Hepatocyte (in vitro differentiated cells): Measurements from ENCODE around the gene MUCL3. TPM values are rescaled to one million over a fixed set of nuclear protein-coding genes. Genes with fewer than 3 reads are reported as not detected.

Experiments used
- DNase-seq: peaks from one replicate; pipeline ENCODE4 v3.0.0-alpha.2; 2016; ENCODE audit warnings: low spot score
- H2AFZ ChIP-seq: fragments of 200-600 bp; sonication (generic); 2 replicates; pipeline ENCODE4 v1.6.0; 2016; ENCODE audit warnings: antibody characterized with exemption, mild to moderate bottlenecking
- H3K27ac ChIP-seq: fragments of 200-600 bp; sonication (generic); 2 replicates; pipeline ENCODE4 v1.5.1; 2016; ENCODE audit warnings: mild to moderate bottlenecking
- H3K27me3 ChIP-seq: fragments of 200-600 bp; sonication (generic); 2 replicates; pipeline ENCODE4 v1.6.1; 2016
- H3K36me3 ChIP-seq: fragments of 200-600 bp; sonication (generic); replicated peaks from 2 replicates; pipeline ENCODE4 v1.5.1; 2016; ENCODE audit warnings: low read depth; ENCODE audit not compliant: insufficient read depth
- H3K4me1 ChIP-seq: fragments of 200-600 bp; sonication (generic); 2 replicates; pipeline ENCODE4 v1.5.1; 2016; ENCODE audit warnings: mild to moderate bottlenecking, moderate library complexity; ENCODE audit not compliant: insufficient read depth
- H3K4me2 ChIP-seq: fragments of 200-600 bp; sonication (generic); 2 replicates; pipeline ENCODE4 v1.6.0; 2016
- H3K4me3 ChIP-seq: fragments of 200-600 bp; sonication (generic); 2 replicates; pipeline ENCODE4 v1.5.1; 2016; ENCODE audit warnings: mild to moderate bottlenecking
- H3K79me2 ChIP-seq: fragments of 200-600 bp; sonication (generic); 2 replicates; pipeline ENCODE4 v1.6.0; 2017; ENCODE audit warnings: mild to moderate bottlenecking
- H3K9me2 ChIP-seq: fragments of 200-600 bp; sonication (generic); replicated peaks from 2 replicates; pipeline ENCODE4 v1.6.0; 2017; ENCODE audit warnings: mild to moderate bottlenecking; ENCODE audit not compliant: insufficient read depth
- H3K9me3 ChIP-seq: fragments of 200-600 bp; sonication (generic); 2 replicates; pipeline ENCODE4 v1.5.1; 2016; ENCODE audit warnings: low read depth, mild to moderate bottlenecking
- H4K20me1 ChIP-seq: fragments of 200-600 bp; sonication (generic); 2 replicates; pipeline ENCODE4 v1.6.0; 2016; ENCODE audit warnings: mild to moderate bottlenecking; ENCODE audit not compliant: insufficient read depth, poor library complexity, severe bottlenecking
- EZH2 ChIP-seq: fragments of 200-600 bp; sonication (generic); IDR thresholded peaks from 2 replicates; pipeline ENCODE4 v1.6.1; 2016; ENCODE audit warnings: antibody characterized with exemption, mild to moderate bottlenecking, borderline replicate concordance
- EZH2phosphoT487 ChIP-seq: fragments of 200-600 bp; sonication (generic); IDR thresholded peaks from one replicate; pipeline ENCODE4 v1.6.1; 2018; ENCODE audit warnings: antibody characterized with exemption, mild to moderate bottlenecking, low read depth, moderate library complexity; ENCODE audit not compliant: unreplicated experiment, severe bottlenecking
- WGBS: methylation state at CpG from one replicate; pipeline ENCODE4 v1.1.6; 2016; ENCODE audit warnings: low lambda C conversion rate; ENCODE audit errors: missing lambda C conversion rate; 5-methylcytosine and 5-hydroxymethylcytosine counted together
- polyA plus RNA-seq: library from polyadenylated mRNA; unstranded; fragments of >200 nt; fragmentation: Nextera tagmentation; extraction: Ambion mirVana; gene quantifications from 2 replicates; pipeline ENCODE4 v1.2.1, GENCODE V29; 2016
- total RNA-seq: library from RNA; depleted of rRNA; stranded (reverse); fragments of >200 nt; gene quantifications from 2 replicates; pipeline ENCODE4 v1.2.3, GENCODE V29; 2014
- TF ChIP-seq, protein P1 (sequence below): fragments of 200-600 bp; sonication (generic); IDR thresholded peaks from 2 replicates; pipeline ENCODE4 v1.5.1; 2016; ENCODE audit warnings: antibody characterized with exemption, mild to moderate bottlenecking; ENCODE audit not compliant: poor library complexity

Gene MUCL3
- total and polyA plus RNA-seq, 2 experiments from 2014 or later = 0.11 to 0.13 TPM

- TF ChIP-seq EZH2phosphoT487 = no peak
- TF ChIP-seq EZH2 = no peak
- TF ChIP-seq, protein P1, sequence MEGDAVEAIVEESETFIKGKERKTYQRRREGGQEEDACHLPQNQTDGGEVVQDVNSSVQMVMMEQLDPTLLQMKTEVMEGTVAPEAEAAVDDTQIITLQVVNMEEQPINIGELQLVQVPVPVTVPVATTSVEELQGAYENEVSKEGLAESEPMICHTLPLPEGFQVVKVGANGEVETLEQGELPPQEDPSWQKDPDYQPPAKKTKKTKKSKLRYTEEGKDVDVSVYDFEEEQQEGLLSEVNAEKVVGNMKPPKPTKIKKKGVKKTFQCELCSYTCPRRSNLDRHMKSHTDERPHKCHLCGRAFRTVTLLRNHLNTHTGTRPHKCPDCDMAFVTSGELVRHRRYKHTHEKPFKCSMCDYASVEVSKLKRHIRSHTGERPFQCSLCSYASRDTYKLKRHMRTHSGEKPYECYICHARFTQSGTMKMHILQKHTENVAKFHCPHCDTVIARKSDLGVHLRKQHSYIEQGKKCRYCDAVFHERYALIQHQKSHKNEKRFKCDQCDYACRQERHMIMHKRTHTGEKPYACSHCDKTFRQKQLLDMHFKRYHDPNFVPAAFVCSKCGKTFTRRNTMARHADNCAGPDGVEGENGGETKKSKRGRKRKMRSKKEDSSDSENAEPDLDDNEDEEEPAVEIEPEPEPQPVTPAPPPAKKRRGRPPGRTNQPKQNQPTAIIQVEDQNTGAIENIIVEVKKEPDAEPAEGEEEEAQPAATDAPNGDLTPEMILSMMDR = no peak
- H3K4me2 ChIP-seq = no peak overlapping the region
- peaks cover 18% of the 10 kb centered on the region for H3K4me1 ChIP-seq
- H3K9me2 ChIP-seq = no peaks in the 10 kb centered on the region
- DNase-seq = peak; percentile 77
- 43% methylated on average over 3 of the region's 3 CpGs for WGBS
- no peaks in the 10 kb centered on the region for H3K9me3 ChIP-seq
- no peak overlapping the region for H2AFZ ChIP-seq
- no peak overlapping the region for H3K4me3 ChIP-seq
- no peaks in the 10 kb centered on the region for H4K20me1 ChIP-seq
- no peaks in the 10 kb centered on the region for H3K36me3 ChIP-seq
- no peaks in the 10 kb centered on the region for H3K79me2 ChIP-seq
- H3K27me3 ChIP-seq = no peaks in the 10 kb centered on the region
- H3K27ac ChIP-seq = peak overlapping the region; percentile 37
These were observed 5.8 kb upstream of the MUCL3 start for GRCh38 chr6:30935018-30935417.

GRCh38 chr6:30937265-30937664 is 3.5 kb upstream of the MUCL3 start:
- no peaks in the 10 kb centered on the region for H3K79me2 ChIP-seq
- no peak overlapping the region for H3K4me3 ChIP-seq
- no peaks in the 10 kb centered on the region for H4K20me1 ChIP-seq
- DNase-seq = no peak
- no peak overlapping the region for H3K4me2 ChIP-seq
- H2AFZ ChIP-seq = no peak overlapping the region
- H3K27ac ChIP-seq = no peak overlapping the region
- WGBS = 64% methylated on average over 6 of the region's 6 CpGs
- H3K9me2 ChIP-seq = no peaks in the 10 kb centered on the region
- TF ChIP-seq EZH2phosphoT487 (no peak), EZH2 (no peak)
- TF ChIP-seq, protein P1 = no peak
- no peaks in the 10 kb centered on the region for H3K36me3 ChIP-seq
- H3K9me3 ChIP-seq = no peaks in the 10 kb centered on the region
- peaks cover 8% of the 10 kb centered on the region for H3K4me1 ChIP-seq
- no peaks in the 10 kb centered on the region for H3K27me3 ChIP-seq

- TF ChIP-seq, protein P1 = no peak
- TF ChIP-seq EZH2phosphoT487 (no peak), EZH2 (no peak)
- H2AFZ ChIP-seq = no peak overlapping the region
- H3K79me2 ChIP-seq = no peaks in the 10 kb centered on the region
- H3K4me2 ChIP-seq = no peak overlapping the region
- no peak for DNase-seq
- H3K4me3 ChIP-seq = no peak overlapping the region
- H3K36me3 ChIP-seq = no peaks in the 10 kb centered on the region
- peaks cover 4% of the 10 kb centered on the region for H3K4me1 ChIP-seq
- H3K9me3 ChIP-seq = no peaks in the 10 kb centered on the region
- H3K27ac ChIP-seq = no peak overlapping the region
- no peaks in the 10 kb centered on the region for H4K20me1 ChIP-seq
- 75% methylated on average over 4 of the region's 4 CpGs for WGBS
- no peaks in the 10 kb centered on the region for H3K27me3 ChIP-seq
- H3K9me2 ChIP-seq = no peaks in the 10 kb centered on the region
These were observed 2.0 kb upstream of the MUCL3 start for GRCh38 chr6:30938730-30939129.

- DNase-seq = no peak
- Histone ChIP-seq H3K27me3 (no peaks in the 10 kb centered on the region), H4K20me1 (no peaks in the 10 kb centered on the region), H2AFZ (no peak overlapping the region), H3K36me3 (no peaks in the 10 kb centered on the region), H3K9me2 (no peaks in the 10 kb centered on the region), H3K4me1 (peaks cover 4% of the 10 kb centered on the region), H3K4me3 (no peak overlapping the region), H3K9me3 (no peaks in the 10 kb centered on the region), H3K79me2 (no peaks in the 10 kb centered on the region), H3K27ac (no peak overlapping the region), H3K4me2 (no peak overlapping the region)
- WGBS = 89% methylated on average over 1 of the region's 3 CpGs
- TF ChIP-seq EZH2phosphoT487 = no peak
These were observed 1.3 kb upstream of the MUCL3 start for GRCh38 chr6:30939473-30939872.
